Measurements from ENCODE around the gene LRRTM3. TPM values are rescaled to one million over a fixed set of nuclear protein-coding genes. Genes with fewer than 3 reads are reported as not detected.

Gene LRRTM3
- polyA plus RNA-seq, 1 of the 3 experiments (the other 2 are of a cell fraction), result not detected

DNA sequence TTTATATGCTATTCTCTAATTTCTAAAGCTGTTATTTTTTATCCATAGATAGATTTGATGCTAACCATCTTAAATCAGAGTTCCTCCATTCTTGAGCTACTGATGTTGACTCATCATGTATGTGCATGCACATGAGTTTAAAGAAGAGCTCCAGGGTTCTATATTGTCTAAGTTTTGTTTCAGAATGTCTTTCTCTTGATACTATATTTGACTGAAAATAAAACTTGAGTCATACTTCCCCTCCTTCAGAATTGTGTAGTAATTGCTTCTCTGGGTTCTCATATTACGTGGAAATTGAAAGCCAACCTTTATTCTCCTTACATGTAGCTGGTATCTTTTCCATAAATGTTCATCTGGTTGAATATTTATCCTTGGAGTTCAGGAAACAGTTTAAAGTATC, 89.4 kb downstream of the LRRTM3 start:
- Histone ChIP-seq H4K20me1 (ENCODE audit: insufficient read depth) (no peaks in the 10 kb centered on the region), H3K9me2 (no peaks in the 10 kb centered on the region), H3K36me3 (replicated peaks in 1 of 2; ENCODE audit: control insufficient read depth in 1 of 2, insufficient read depth in 2 of 2, low read length in 1 of 2) (no peaks in the 10 kb centered on the region), H3K27ac (ENCODE audit: low read depth in 2 of 2, low read length in 1 of 2) (no peak overlapping the region), H2AFZ (ENCODE audit: low read depth) (no peak overlapping the region), H3K4me1 (ENCODE audit: control insufficient read depth in 1 of 2, insufficient read depth in 2 of 2, low read depth in 1 of 2, low read length in 1 of 2) (no peaks in the 10 kb centered on the region), H3F3A (replicated peaks; ENCODE audit: insufficient read depth) (no peaks in the 10 kb centered on the region), H3K4me2 (no peak overlapping the region), H3K27me3 (ENCODE audit: insufficient read depth) (no peaks in the 10 kb centered on the region), H3K9me3 (no peaks in the 10 kb centered on the region), H3K9ac (no peak overlapping the region), H3K4me3 (ENCODE audit: low read depth in 2 of 2, low read length in 1 of 2) (no peak overlapping the region), H3K79me2 (ENCODE audit: insufficient read depth) (no peaks in the 10 kb centered on the region)
- DNase-seq, result no peak
- TF ChIP-seq JUND (IDR thresholded peaks at IDR 0.05) (no peak), TAF1 (IDR thresholded peaks at IDR 0.05; ENCODE audit: borderline replicate concordance, low read depth, low read length) (no peak), RFX5 (IDR thresholded peaks at IDR 0.05; ENCODE audit: low read length) (no peak), FOXM1 (IDR thresholded peaks at IDR 0.05; ENCODE audit: low read depth) (no peak), GATA2 (CRISPR knock-in tag; IDR thresholded peaks at IDR 0.05) (no peak), EP300 (IDR thresholded peaks at IDR 0.05; ENCODE audit: borderline replicate concordance in 1 of 2, low read depth in 1 of 2, low read length in 1 of 2) (no peak), RAD21 (IDR thresholded peaks at IDR 0.05; ENCODE audit: low read length) (no peak)
- TF ChIP-seq, protein P1, sequence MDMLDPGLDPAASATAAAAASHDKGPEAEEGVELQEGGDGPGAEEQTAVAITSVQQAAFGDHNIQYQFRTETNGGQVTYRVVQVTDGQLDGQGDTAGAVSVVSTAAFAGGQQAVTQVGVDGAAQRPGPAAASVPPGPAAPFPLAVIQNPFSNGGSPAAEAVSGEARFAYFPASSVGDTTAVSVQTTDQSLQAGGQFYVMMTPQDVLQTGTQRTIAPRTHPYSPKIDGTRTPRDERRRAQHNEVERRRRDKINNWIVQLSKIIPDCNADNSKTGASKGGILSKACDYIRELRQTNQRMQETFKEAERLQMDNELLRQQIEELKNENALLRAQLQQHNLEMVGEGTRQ (IDR thresholded peaks at IDR 0.05; ENCODE audit: borderline replicate concordance, low read depth, low read length), result no peak
- ChIA-PET POLR2A (no interaction called here), CTCF (interaction anchor here (1.4 kb wide), 1 partner anchor 40 kb away, joined by 3 read pairs; no protein-coding TSS in a partner anchor)
- 2% methylated on average over 1 of the region's 1 CpG for WGBS (ENCODE audit: low lambda C conversion rate)

DNA sequence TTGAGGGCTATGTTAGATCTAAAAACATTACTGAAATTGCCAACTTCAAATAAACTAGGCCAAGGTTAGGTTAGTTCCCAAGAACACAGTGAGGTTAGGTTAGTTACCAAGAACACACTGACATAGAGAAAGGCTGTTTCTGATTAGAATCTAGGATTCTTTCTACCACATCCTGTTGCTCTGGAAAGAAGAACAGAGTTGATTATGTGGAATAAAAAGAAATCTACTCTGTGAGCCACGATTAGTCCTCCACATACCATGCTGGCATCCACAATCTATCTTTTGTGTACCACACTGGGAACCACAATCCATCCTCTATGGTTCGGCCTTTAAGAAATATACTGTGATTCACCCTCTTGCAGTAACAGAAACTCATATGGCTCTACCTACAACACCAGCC, 91.4 kb downstream of the LRRTM3 start:
- no peaks in the 10 kb centered on the region for H3K79me2 ChIP-seq (ENCODE audit: insufficient read depth)
- H3K4me2 ChIP-seq, result no peak overlapping the region
- CTCF ChIA-PET, result interaction anchor here (1.1 kb wide), 1 partner anchor 447 kb away, joined by 3 read pairs; no protein-coding TSS in a partner anchor
- no peaks in the 10 kb centered on the region for H3K27me3 ChIP-seq (ENCODE audit: insufficient read depth)
- no peak for DNase-seq
- no peak overlapping the region for H3K27ac ChIP-seq (ENCODE audit: low read depth in 2 of 2, low read length in 1 of 2)
- no peaks in the 10 kb centered on the region for H4K20me1 ChIP-seq (ENCODE audit: insufficient read depth)
- H3K36me3 ChIP-seq (replicated peaks in 1 of 2; ENCODE audit: control insufficient read depth in 1 of 2, insufficient read depth in 2 of 2, low read length in 1 of 2), result no peaks in the 10 kb centered on the region
- no peaks in the 10 kb centered on the region for H3K4me1 ChIP-seq (ENCODE audit: control insufficient read depth in 1 of 2, insufficient read depth in 2 of 2, low read depth in 1 of 2, low read length in 1 of 2)
- H3K4me3 ChIP-seq (ENCODE audit: low read depth in 2 of 2, low read length in 1 of 2), result no peak overlapping the region
- no peak overlapping the region for H3K9ac ChIP-seq
- H3K9me2 ChIP-seq, result no peaks in the 10 kb centered on the region
- TF ChIP-seq EP300 (IDR thresholded peaks at IDR 0.05; ENCODE audit: borderline replicate concordance in 1 of 2, low read depth in 1 of 2, low read length in 1 of 2), result no peak
- TF ChIP-seq FOXM1 (IDR thresholded peaks at IDR 0.05; ENCODE audit: low read depth), result no peak
- TF ChIP-seq, protein P2, sequence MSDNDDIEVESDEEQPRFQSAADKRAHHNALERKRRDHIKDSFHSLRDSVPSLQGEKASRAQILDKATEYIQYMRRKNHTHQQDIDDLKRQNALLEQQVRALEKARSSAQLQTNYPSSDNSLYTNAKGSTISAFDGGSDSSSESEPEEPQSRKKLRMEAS (IDR thresholded peaks at IDR 0.05; ENCODE audit: low read depth), result no peak
- TF ChIP-seq RXRA (IDR thresholded peaks at IDR 0.05; ENCODE audit: borderline replicate concordance, low read depth), result no peak
- TF ChIP-seq RCOR1 (IDR thresholded peaks at IDR 0.05; ENCODE audit: low read length), result no peak
- TF ChIP-seq TCF12 (IDR thresholded peaks at IDR 0.05), result no peak
- TF ChIP-seq, protein P3, sequence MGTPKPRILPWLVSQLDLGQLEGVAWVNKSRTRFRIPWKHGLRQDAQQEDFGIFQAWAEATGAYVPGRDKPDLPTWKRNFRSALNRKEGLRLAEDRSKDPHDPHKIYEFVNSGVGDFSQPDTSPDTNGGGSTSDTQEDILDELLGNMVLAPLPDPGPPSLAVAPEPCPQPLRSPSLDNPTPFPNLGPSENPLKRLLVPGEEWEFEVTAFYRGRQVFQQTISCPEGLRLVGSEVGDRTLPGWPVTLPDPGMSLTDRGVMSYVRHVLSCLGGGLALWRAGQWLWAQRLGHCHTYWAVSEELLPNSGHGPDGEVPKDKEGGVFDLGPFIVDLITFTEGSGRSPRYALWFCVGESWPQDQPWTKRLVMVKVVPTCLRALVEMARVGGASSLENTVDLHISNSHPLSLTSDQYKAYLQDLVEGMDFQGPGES (IDR thresholded peaks at IDR 0.05; ENCODE audit: low read depth, low read length), result no peak
- TF ChIP-seq MEF2A (IDR thresholded peaks at IDR 0.05; ENCODE audit: borderline replicate concordance, low read depth), result no peak
- TF ChIP-seq MXI1 (IDR thresholded peaks at IDR 0.05; ENCODE audit: low read depth, low read length), result no peak
- 11% methylated on average over 2 of the region's 2 CpGs for WGBS (ENCODE audit: low lambda C conversion rate)
- no peaks in the 10 kb centered on the region for H3K9me3 ChIP-seq
- no peak overlapping the region for H2AFZ ChIP-seq (ENCODE audit: low read depth)
- POLR2A ChIA-PET, result no interaction called here
- no peaks in the 10 kb centered on the region for H3F3A ChIP-seq (replicated peaks; ENCODE audit: insufficient read depth)
